Ammon's horn (tissue), 1 donor: ENCODE data around the gene RFPL4A.
"Not testable (repeated sequence)": the region's sequence is repeated elsewhere in the genome, so short reads cannot be mapped to it uniquely, and the experiment has no call there.

Experiments used
- DNase-seq: peaks from one replicate; pipeline ENCODE4 v3.0.0-alpha.2; 2016; ENCODE audit warnings: low spot score

The RFPL4A gene

DNA sequence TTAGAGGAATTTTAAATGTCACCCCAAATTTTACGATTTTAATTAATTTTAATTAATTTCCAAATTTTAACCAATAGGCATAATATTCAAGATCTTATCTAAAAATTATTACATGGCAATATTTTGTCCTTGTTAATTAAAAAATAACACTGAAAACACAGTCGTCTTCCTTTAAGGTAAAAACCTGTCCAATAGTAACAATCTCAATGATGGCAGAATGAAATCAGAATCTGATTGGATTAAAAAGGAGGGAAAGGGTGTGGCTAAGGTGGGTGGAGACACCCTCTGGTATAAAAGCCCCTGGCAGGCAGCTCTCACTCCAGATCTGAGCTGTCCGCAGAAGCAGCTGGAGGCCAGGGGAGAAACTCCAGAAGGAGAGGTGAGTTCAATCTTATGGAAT, at the start of gene RFPL4A:
Gene RFPL4A (plus strand): TSS at position 301 of the 400 bp plus-strand sequence. CDS start 2,704 bp downstream, outside the sequence.
- DNase-seq: not testable (repeated sequence)

DNA sequence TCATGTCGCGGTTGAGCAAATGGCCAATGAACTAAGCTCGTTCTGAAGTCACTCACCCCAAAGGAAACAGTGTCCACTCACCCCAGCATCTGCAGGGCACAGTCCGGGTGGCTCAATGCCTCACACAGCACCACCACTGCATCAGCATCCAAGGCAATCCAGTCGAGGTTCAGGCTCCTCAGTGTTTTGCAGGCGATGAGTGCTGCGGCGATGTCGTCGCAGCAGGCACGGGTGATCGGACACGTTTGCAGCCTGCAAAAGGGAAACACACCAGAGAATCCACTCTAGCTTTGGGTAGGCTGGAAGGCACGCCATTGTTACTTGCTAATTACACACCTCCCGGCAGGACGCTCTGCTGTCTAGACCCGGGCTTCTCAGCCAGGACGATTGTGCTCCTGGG, 47.2 kb upstream of the RFPL4A start:
- DNase-seq: no peak

DNA sequence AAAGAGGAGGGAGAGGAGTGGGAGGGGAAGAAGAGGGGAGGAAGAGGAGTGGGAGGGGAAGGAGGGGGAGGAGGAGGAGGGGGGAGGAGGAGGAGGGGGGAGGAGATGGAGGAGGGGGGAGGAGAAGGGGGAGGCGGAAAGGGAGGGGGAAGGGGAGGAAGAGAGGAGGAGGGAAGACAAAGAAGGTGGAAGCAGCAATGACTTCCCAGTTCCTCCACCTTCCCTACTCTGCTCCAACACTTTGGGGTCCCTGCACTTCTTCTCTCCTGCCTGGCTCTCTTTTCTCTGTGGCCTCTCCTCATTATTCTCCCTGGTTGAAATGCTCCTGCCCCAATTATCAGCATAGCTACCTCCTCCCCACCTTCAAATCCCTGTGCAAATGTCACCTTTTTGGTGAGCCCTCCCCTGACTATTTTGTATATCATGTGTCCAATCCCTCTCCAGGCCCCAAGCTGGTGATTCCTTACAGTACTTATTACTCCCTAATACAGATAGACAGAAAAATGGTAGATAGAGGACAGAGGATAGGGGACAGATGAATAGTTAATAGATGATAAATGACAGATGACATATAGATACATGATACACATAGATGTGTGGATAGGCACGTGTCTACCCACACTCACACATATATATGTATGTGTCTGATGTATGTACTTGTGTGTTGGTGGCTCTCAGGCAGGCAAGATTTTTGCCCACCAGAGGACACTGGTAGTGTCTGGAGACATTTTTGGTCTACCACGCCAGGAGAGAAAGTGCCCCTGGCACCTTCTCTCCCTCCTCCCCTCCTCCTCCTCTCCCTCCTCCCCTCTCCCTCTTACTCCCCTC, 45.9 kb upstream of the RFPL4A start:
- DNase-seq: no peak

DNA sequence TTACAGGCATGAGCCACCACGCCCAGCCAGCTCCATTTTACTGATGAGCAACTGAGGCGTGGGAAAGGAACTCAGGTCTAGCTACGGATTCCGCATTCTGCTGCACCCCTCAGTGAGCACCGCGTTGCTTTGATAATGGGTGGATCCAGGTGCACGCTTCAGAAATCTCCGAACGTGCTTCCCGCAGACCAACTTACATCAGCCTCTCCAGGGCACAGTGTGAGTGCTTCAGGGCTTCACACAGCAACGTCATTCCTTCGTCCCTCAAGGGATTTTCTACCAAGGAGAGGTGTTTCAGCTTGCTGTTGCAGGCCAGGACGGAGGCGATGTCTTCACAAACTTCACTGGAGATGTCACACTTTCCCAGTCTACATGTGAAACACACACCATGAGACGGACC, 42.4 kb upstream of the RFPL4A start:
- no peak for DNase-seq

DNA sequence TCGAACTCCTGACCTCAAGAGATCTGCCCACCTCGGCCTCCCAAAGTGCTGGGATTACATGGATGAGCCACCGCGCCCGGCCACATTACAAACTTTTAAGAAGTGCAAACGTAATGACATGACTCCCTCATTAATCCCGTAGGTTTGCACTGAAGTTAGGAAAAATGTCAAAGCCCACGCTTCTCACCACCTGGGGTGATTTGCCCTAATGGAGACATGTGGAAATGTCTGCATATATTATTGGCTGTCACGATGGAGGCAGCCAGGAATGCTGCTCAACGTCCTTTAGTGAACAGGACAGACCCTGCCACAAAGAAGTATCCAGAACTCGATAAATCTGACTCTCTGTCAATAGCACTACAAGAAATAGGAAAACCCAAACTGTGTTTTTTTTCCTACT, 41.6 kb upstream of the RFPL4A start:
- DNase-seq: no peak

DNA sequence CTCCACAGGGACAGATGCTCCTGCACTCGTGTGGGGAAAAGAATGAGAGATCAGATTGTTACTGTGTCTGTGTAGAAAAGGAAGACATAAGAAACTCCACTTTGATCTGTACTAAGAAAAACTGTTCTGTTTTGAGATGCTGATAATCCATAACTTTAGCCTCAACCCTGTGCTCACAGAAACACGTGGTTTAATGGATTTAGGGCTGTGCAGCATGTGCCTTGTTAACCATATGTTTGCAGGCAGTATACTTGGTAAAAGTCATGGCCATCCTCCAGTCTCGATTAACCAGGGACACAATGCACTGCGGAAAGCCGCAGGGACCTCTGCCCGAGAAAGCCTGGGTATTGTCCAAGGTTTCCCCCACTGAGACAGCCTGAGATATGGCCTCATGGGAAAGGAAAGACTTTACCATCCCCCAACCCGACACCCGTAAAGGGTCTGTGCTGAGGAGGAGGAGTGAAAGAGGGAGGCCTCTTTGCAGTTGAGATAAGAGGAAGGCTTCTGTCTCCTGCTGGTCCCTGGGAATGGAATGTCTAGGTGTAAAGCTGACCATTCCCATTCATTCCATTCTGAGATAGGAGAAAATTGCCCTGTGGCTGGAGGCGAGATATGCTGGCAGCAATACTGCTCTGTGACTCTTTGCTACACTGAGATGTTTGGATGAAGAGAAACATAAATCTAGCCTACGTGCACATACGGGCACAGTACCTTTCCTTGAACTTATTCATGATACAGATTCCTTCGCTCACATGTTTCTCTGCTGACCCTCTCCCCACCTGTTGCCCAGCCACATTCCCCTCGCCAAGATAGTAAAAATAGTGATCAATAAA, 40.8 kb upstream of the RFPL4A start:
- not testable (repeated sequence) for DNase-seq

DNA sequence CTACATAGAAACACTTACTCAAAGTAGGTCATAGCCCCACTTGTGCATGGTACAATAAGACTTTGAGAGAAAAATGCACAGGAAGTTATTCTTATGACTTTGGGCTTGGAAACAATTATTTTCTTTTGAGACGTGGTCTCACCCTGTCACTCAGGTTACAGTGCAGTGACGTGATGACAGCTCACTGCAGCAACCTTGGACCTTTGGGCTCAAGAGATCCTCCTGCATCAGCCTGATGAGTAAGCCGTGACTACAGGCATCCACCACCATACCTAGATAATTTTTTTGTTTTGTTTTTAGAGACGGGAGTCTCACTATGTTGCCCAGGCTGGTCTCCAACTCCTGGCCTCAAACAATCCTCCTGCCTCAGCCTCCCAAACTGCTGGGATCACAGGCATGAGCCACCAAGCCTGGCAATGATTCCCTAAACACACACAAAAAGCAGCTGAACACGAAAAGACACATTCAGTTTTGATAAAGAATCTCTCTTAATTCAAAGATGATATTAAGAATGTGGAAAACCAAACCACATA, 38.6 kb upstream of the RFPL4A start:
- DNase-seq: no peak

DNA sequence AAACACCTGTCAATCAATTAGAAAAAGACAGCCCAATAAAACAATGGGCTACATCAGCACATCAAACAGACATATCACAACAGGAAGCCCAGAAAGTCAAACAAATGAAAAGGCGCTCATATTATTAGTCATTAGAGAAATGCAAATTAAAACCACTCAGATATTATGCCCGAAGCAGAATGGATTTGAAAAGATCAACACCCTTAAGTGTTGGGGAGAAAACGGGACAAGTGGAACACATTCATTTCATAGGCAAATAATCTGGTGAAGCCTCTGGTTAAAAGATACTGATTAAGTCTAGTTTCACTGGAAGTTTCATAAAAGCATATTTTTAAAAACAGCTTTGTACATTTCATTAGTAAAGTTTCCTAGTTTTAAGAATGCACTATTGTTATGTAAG, 38.1 kb upstream of the RFPL4A start:
- no peak for DNase-seq

DNA sequence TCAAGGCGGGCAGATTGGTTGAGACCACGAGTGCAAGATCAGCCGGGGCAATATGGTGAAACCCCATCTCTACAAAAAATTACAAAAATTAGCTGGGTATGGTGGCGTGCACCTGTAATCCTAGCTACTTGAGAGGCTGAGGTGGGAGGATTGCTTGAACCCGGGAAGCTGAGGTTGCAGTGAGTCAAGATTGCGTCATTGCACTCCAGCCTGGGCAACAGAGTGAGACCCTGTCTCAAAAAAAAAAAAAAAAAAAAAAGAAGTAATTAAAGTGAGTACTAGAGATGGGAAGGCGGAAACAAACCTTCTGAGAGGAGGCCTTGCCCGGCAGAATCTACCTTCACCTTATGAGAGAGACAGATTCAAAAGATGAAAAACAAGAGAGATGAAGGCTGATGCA, 35.4 kb upstream of the RFPL4A start:
- DNase-seq: no peak

DNA sequence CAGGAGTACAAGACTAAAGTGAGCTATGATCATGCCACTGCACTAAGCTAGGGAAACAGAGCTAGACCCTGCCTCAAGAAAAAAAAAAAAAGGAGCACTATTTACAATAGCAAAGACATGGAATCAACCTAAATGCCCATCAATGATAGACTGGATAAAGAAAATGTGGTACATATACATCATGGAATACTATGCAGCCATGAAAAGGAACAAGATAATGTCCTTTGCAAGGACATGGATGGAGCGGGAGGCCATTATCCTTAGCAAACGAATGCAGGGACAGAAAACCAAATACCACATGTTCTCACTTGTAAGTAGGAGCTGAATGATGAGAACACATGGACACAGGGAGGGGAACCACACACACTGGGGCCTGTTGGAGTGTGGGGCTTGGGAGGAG, 28.5 kb upstream of the RFPL4A start:
- DNase-seq: not testable (repeated sequence)

DNA sequence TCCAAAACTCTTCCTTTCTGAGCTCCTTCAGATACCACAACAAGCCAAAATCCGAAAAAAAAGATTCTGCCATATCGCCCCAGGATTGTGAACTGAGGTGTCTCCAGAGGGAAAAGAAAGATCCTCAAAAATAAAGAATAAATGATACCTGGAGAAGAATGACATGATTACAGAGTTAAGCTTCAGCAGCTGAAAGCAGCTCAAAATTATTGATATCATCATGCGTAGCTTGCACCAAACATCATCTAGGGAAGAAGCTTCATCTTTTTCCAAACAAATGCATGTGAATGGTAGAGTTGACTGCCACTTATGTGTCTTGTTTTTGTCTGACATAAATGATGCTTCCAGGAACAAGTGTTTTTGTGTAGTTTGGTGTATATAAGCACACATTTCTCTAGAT, 20.6 kb upstream of the RFPL4A start, which contains the start of gene NLRP9:
Gene NLRP9 (minus strand): TSS at position 101 of the 400 bp plus-strand sequence. CDS start 28 bp downstream, at position 73.
- no peak for DNase-seq

DNA sequence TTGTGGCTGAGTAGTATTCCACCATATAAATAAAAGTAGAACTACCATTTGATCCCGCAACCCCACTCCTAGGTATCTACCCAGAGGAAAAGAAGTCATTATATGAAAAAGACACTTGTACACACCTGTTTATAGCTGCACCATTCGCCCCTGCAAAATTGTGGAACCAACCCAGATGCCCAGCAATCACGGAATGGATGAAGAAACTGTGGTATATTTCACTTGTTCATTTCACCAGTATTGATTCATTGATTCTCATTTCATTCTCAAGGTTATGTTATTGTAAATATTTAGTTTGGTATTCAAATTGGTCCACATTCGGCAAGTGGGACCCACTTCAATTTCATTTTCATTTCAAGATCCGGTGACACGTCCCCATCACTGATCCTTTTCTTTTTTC, 8.2 kb upstream of the RFPL4A start:
- no peak for DNase-seq

DNA sequence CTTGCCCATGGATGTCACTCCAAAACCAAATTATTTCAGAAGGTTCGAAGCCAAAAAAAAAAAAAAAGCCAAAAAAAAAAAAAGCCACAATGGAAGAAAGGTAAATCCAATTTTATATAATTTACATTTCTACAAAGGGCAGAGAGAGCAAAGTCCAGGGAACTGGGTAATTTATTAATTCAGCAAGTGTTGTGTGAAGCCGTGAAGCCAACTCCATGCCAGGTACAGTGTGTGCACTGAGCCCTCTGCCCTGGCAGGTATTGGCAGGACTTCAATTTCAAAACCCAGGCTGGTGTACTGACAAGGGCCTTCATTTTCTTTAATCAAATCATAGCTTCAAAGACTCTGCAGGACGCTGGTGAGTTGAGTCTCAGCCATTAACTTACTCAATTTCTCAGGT, 5.5 kb upstream of the RFPL4A start:
- DNase-seq: no peak

DNA sequence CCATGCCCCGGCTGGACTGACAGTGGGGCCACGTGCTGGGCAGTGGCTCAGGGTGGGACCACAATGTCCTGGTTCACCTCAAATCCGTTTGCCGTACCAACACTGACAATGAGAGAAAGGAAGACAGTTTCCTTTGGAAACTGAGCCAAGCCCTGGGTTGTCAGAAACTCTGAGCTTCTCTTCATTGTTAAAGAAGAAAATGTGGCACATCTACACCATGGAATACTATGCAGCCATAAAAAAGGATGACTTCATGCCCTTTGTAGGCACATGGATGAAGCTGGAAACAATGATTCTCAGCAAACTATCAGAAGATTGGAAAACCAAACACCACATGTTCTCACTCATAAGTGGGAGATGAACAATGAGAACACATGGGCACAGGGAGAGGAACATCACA, 2.1 kb upstream of the RFPL4A start:
- DNase-seq: not testable (repeated sequence)

DNA sequence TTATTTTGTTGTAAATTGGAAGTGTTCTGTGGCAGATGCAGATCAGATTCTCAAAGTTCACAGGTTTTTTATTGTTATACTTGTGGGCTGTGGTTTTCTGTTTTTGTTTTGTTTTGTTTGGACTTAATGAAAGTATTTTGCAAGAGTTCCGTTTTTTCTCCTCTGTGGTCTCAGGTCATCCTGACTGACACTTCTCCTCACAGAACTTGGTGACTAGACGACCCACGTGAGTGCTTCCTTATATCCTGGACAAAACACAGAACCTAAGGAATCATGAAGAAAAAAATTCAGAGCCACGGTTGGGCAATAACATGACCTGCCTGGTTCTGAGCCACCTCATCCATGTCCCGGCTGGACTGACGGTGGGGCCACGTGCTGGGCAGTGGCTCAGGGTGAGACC, 7.6 kb downstream of the RFPL4A start:
- DNase-seq: no peak

DNA sequence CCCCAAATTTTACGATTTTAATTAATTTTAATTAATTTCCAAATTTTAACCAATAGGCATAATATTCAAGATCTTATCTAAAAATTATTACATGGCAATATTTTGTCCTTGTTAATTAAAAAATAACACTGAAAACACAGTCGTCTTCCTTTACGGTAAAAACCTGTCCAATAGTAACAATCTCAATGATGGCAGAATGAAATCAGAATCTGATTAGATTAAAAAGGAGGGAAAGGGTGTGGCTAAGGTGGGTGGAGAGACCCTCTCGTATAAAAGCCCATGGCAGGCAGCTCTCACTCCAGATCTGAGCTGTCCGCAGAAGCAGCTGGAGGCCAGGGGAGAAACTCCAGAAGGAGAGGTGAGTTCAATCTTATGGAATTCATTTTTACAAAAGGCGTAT, 9.9 kb downstream of the RFPL4A start, which contains the start of gene RFPL4AL1:
Gene RFPL4AL1 (plus strand): TSS at position 301 of the 400 bp plus-strand sequence. CDS start 2,687 bp downstream, outside the sequence.
- not testable (repeated sequence) for DNase-seq

DNA sequence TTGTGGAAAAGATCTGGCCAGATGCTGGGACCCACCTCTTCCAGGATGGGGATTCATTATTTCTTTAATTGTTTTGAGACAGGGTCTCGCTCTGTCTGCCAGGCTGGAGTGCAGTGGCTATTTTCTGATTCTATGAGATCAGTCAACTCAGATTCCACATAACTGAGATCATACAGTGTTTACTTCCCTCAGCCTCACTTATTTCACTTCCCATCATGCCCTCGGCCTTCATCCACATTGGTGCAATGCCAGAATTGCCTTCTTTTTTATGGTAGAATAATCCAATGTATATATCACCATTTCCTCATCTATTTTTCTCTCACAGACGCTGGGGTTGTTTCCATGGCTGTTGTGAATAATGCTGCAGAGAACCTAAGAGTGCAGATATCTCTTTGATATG, 10.7 kb downstream of the RFPL4A start:
- not testable (repeated sequence) for DNase-seq

DNA sequence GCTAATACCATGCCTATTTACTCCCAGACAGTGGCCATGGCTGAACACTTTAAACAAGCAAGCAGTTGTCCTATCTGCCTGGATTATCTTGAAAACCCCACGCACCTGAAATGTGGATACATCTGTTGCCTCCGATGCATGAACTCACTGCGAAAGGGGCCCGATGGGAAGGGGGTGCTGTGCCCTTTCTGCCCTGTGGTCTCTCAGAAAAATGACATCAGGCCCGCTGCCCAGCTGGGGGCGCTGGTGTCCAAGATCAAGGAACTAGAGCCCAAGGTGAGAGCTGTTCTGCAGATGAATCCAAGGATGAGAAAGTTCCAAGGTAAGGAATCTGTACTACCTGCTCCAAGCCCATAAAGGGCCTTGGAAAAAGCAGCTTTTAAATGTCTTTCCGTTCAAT, 18.6 kb downstream of the RFPL4A start:
- DNase-seq: no peak

DNA sequence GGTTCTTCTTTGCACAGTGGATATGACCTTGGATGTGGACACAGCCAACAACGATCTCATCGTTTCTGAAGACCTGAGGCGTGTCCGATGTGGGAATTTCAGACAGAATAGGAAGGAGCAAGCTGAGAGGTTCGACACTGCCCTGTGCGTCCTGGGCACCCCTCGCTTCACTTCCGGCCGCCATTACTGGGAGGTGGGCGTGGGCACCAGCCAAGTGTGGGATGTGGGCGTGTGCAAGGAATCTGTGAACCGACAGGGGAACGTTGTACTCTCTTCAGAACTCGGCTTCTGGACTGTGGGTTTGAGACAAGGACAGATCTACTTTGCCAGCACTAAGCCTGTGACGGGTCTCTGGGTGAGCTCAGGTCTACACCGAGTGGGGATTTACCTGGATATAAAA, 19.4 kb downstream of the RFPL4A start:
- no peak for DNase-seq

DNA sequence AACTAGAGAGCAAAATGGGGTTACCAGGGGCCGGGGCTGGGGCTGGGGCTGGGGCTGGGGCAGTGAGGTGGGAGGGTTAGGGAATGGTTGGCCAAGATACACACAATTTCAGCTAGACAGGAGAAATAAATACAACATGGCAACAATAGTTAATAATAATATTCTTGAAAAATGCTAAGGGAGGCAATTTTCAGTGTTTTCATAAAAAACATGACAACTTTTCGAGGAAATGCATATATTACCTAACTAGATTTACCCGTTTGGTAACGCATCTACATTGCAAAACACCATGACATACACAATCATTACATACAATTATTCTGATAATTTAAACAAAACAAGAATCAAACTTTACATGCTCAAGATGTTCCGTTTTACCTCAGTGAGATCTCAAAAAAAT, 22.2 kb downstream of the RFPL4A start:
- DNase-seq: no peak

DNA sequence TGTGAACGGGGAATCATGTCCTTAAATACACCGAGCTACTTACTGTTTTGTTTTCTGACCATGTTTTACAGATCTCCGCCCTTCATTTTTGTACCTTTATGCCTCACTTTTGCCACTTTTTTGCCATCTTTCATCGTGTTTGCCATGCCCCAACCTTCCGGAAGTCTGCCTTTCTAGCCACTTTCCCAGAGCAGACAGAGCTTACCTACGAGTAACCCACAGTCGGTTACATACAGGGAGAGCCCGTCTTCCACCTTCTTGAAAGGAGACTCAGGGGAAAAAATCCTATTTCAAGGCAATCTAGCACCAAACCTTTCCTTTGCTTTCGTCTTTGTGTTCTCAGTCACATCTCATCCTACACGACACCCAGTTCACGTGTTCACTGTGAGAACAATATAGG, 36.1 kb downstream of the RFPL4A start:
- no peak for DNase-seq

DNA sequence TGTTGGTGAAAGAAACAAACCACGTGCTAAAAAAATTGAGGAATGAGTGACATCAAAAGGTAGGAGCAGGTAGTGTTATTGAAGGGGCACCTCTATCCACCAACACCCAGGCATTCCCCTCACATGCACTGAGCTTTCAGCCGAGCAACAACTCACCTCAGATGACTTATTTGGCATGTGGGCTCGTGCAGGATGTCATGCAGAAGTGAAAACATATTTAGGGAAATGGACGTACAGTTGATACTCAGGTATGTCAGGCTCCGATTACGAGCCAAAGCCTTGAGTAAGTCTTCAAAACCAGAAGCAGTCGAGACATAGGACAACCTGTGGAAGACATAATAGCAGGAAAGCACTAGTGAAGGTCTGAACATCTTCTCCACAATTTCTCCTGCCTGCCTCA, 42.5 kb downstream of the RFPL4A start:
- no peak for DNase-seq

DNA sequence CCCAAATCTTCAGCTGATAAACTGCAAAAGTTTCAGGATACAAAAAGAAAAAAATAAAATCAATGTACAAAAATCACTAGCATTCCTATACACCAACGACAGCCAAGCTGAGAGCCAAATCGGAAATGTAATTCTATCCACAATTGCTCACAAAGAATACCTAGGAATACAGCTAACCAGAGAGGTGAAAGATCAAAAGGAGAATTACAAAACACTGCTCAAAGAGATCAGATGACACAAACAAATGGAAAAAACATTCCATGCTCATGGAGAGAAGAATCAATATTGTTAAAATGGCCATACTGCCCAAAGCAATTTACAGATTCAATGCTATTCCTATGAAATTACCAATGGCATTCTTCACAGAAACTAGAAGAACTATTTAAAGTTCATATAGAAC, 43.4 kb downstream of the RFPL4A start:
- DNase-seq: no peak
